GM21717 (cell line): Measurements from ENCODE around the gene TMEM151B.
"Not testable (repeated sequence)": the region's sequence is repeated elsewhere in the genome, so short reads cannot be mapped to it uniquely, and the experiment has no call there.

Experiments used
- ATAC-seq: cut with Tn5 transposase; IDR thresholded peaks from one replicate; pipeline ENCODE4 v1.9.1; 2021; ENCODE audit warnings: mild to moderate bottlenecking, moderate library complexity; ENCODE audit not compliant: unreplicated experiment

TMEM151B gene

GRCh38 chr6:44327760-44328159, 57.5 kb downstream of the TMEM151B start:
- no peak for ATAC-seq

- ATAC-seq, result not testable (repeated sequence)
These were observed 58.0 kb downstream of the TMEM151B start for GRCh38 chr6:44328203-44328602.

GRCh38 chr6:44329858-44330257, 59.6 kb downstream of the TMEM151B start:
- ATAC-seq, result no peak

GRCh38 chr6:44332585-44332984, 62.3 kb downstream of the TMEM151B start:
- no peak for ATAC-seq

GRCh38 chr6:44333273-44333919, 63.1 kb downstream of the TMEM151B start:
- ATAC-seq, result no peak

- no peak for ATAC-seq
These were observed 63.7 kb downstream of the TMEM151B start for GRCh38 chr6:44333942-44334341.

GRCh38 chr6:44335631-44336030, 65.4 kb downstream of the TMEM151B start:
- no peak for ATAC-seq

GRCh38 chr6:44338228-44339122, 68.2 kb downstream of the TMEM151B start:
- no peak for ATAC-seq

GRCh38 chr6:44339301-44339700, 69.1 kb downstream of the TMEM151B start:
- ATAC-seq, result no peak

GRCh38 chr6:44339763-44340625, 69.7 kb downstream of the TMEM151B start:
- ATAC-seq, result no peak

- ATAC-seq, result no peak
These were observed 71.0 kb downstream of the TMEM151B start for GRCh38 chr6:44341095-44341890.

GRCh38 chr6:44342052-44342451, 71.8 kb downstream of the TMEM151B start:
- ATAC-seq, result no peak

GRCh38 chr6:44342489-44342888, 72.2 kb downstream of the TMEM151B start, which contains the start of gene SPATS1:
SPATS1 (plus strand) TSS chr6:44342650; CDS start chr6:44343096, 446 bp downstream.
- ATAC-seq, result no peak

GRCh38 chr6:44346818-44347217, 76.6 kb downstream of the TMEM151B start:
- ATAC-seq, result not testable (repeated sequence)

- ATAC-seq, result no peak
These were observed 79.8 kb downstream of the TMEM151B start for GRCh38 chr6:44349904-44350649.

GRCh38 chr6:44350650-44350994, 80.4 kb downstream of the TMEM151B start:
- not testable (repeated sequence) for ATAC-seq

GRCh38 chr6:44352259-44352658, 82.0 kb downstream of the TMEM151B start:
- ATAC-seq, result no peak

- ATAC-seq, result no peak
These were observed 83.1 kb downstream of the TMEM151B start for GRCh38 chr6:44353336-44353735.

- ATAC-seq, result no peak
These were observed 85.4 kb downstream of the TMEM151B start for GRCh38 chr6:44355640-44356039.

- ATAC-seq, result no peak
These were observed 86.2 kb downstream of the TMEM151B start for GRCh38 chr6:44356487-44356886.
